Prostate gland (tissue), 2 donors: ENCODE results near the gene PHLDA2.

Experiments
- POLR2A ChIP-seq: fragments of 450-650 bp; IDR thresholded peaks from one replicate; pipeline ENCODE4 v1.6.1; 2016; ENCODE audit warnings: antibody characterized with exemption, mild to moderate bottlenecking
- POLR2AphosphoS5 ChIP-seq: sonication (generic); formaldehyde crosslinking; IDR thresholded peaks from one replicate; pipeline ENCODE4 v1.6.1; 2017; ENCODE audit warnings: antibody characterized with exemption
- TF ChIP-seq, protein P1 (sequence below), 4 experiments: fragments of 200-600 bp in 2 of 4; fragments of 450-650 bp in 2 of 4; sonication (generic) in 2 of 4; IDR thresholded peaks; 1 replicate in 3 of 4; 2 replicates in 1 of 4; pipeline ENCODE4 v1.5.1; 2016 to 2019; ENCODE audit warnings: antibody characterized with exemption in 4 of 4, mild to moderate bottlenecking in 2 of 4, moderate library complexity in 2 of 4

- TF ChIP-seq, protein P1, sequence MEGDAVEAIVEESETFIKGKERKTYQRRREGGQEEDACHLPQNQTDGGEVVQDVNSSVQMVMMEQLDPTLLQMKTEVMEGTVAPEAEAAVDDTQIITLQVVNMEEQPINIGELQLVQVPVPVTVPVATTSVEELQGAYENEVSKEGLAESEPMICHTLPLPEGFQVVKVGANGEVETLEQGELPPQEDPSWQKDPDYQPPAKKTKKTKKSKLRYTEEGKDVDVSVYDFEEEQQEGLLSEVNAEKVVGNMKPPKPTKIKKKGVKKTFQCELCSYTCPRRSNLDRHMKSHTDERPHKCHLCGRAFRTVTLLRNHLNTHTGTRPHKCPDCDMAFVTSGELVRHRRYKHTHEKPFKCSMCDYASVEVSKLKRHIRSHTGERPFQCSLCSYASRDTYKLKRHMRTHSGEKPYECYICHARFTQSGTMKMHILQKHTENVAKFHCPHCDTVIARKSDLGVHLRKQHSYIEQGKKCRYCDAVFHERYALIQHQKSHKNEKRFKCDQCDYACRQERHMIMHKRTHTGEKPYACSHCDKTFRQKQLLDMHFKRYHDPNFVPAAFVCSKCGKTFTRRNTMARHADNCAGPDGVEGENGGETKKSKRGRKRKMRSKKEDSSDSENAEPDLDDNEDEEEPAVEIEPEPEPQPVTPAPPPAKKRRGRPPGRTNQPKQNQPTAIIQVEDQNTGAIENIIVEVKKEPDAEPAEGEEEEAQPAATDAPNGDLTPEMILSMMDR (IDR thresholded peaks at IDR 0.05), result no peak
- TF ChIP-seq POLR2AphosphoS5 (no peak), POLR2A (no peak)
Observed at GRCh38 chr11:2952290-2952689, 23.1 kb upstream of the PHLDA2 start.
